CD1c-positive myeloid dendritic cell (primary cell): Measurements from ENCODE around the gene HAPLN3.

ENCODE experiments used
- DNase-seq: peaks from one replicate; pipeline ENCODE4 v3.0.0-alpha.2; 2016; ENCODE audit errors: extremely low spot score

The HAPLN3 gene

GRCh38 chr15:88894348-88894818 is 961 bp downstream of the HAPLN3 start:
- peak; percentile 62 for DNase-seq

GRCh38 chr15:88891540-88892254 is 3.6 kb downstream of the HAPLN3 start:
- no peak for DNase-seq

GRCh38 chr15:88890495-88890894 is 4.8 kb downstream of the HAPLN3 start:
- DNase-seq = no peak

DNA sequence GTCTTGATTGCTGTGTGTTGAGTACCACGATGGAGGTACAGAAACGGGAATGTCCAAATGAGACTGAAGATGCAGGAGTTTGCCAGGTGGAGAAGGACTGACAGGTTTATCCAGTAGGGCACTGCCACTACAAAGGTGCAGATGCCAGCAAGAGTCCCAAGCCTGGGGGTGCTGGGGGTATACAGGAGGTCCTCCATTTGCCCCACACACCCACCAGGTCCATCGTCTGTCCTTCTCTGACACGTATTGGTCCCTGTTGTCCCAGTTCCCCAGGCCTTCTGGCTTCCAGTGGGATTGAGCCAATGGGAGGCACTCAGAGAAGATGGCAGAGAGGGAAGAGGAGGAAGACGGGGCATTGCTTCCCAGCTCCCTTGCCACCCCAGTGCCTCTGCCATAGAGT is 6.6 kb downstream of the HAPLN3 start:
- no peak for DNase-seq

DNA sequence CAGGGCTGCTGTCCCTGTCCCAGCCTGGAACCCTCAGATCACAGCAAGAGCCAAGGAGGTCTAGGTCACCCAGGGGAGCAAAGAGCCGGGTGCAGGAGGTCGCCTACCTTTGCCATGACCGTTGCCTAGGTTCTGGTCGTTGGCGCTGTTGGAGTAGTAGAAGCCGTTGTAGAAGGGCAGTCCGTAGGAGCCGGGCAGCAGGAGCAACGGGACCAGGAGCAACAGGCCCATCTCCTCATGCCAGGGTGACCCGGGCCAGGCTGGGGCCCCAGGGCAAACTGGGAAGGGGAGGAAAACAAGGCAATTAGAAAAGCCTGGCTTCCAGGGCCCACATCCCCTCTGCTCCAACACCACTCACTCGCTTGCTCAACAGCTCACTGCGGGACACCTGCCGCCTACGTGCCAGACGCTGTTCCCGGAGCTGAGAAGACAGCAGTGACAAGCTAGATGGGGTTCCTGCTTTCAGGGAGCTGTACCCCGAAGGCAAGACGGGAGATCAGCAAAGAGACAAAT is 8.2 kb downstream of the HAPLN3 start:
- no peak for DNase-seq

DNA sequence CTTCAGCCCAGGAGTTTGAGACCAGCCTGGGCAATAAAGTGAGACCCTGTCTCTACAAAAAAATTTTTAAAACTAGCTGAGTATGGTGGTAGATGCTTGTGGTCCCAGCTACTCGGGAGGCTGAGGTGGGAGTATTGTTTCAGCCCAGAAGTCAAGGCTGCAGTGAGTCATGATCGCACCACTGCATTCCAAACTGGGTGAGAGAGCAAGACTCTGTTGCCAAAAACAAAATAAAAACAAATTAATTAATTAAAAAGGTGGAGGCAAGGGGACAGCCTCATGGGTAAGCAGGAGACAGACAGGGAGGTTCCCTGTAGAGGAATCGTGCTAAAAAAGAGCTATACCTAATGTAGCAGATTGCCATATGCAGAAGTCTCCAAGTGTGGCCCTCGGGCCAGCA is 12.6 kb downstream of the HAPLN3 start:
- DNase-seq = no peak

- no peak for DNase-seq
Measured at GRCh38 chr15:88881775-88882174, 13.6 kb downstream of the HAPLN3 start.

DNA sequence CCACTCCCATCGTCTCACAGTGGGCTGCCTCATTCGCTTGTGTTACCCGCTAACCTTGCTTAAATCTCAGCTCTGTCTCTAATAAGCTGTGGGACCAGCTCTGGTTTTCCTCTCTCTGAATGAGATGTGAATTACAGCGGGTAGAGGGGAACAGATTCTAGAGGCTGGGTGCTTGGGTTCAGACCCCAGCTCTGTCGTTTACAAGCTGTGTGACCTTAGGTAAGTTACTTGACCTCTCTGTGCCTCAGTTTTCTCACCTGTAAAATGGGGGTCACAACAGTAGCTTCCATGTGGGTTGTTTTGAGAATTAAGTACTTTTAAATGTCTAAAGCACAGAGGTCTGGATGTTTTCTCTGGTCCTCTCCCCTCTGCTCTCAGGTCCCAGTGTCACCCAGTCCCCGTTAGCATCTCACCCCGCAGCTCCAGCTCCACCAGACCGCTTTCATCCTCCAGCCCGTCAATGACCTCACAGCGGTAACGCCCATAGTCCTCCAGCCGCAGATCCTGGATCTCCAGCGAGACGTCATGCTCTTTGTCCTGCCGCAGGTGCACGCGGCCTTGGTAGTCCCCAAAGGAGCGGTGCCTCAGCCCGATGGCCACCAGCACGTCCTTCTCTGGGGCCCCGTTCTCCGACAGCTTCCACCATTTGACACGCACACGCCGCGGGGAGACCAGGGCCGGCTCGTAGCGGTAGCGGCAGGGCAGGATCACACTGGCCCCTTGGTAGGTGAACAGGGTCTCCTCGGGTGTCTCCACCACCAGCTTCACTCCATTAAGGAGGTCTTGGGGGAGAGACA is 14.2 kb downstream of the HAPLN3 start:
- no peak for DNase-seq

- DNase-seq = no peak
Measured at GRCh38 chr15:88878720-88879184, 16.6 kb downstream of the HAPLN3 start.

DNA sequence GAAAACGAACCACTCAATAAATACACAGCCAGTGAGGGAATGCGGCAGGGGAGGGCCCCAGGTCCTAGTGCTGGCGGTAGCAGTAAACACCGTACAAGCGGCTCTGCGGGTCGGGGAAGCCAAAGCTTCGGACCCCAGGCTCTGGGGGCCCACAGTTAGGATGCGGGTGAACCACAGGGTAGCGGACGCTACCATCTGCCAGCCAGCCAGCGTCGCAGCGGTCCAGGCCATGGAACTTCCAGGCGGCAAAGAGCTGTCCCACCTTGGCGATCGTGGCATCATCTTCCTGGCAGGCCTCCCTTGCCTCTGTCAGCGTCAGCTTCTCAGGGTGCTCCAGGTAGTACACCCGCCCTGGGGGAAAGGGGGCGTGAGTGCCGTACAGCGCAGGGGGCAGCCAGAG is 17.4 kb downstream of the HAPLN3 start:
- no peak for DNase-seq

DNA sequence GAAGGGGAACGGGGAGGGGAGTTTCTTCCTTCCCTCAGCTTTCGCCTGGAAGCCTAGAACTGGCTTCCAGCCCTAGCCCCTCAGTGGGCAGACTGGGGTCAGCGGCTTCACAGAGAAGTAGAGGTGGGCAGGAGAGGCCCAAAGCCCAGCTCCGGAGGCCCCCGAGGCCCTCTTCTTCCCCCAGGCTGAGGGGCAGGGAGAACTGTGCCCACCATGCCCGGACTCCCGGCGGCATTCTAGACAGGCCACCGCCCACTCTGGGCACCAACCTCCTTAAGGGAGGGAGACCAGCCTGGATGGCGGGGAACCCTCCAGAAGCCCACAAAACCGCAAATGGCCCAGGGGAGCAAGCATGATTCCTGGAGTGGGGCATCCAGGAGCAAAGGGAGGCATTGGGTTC is 17.9 kb downstream of the HAPLN3 start:
- no peak for DNase-seq

DNA sequence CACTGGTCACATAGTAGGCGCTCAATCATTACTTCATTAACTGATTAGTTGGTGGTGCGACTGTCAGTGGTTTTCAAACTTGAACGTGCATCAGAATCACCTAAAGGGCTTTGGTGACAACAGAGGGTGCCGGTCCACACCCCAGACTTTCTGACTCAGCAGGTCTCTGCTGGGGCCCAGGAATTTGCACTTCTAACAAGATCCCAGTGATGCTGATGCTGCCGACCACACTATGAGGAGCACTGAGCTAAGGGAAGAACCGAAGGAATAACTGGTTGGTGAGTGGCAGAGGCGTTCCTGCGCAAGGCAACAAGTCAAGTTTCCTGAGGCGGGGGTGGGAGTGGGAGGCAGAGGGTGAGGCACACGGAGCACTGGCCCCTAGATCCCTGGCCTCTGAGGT is 18.8 kb downstream of the HAPLN3 start:
- no peak for DNase-seq

DNA sequence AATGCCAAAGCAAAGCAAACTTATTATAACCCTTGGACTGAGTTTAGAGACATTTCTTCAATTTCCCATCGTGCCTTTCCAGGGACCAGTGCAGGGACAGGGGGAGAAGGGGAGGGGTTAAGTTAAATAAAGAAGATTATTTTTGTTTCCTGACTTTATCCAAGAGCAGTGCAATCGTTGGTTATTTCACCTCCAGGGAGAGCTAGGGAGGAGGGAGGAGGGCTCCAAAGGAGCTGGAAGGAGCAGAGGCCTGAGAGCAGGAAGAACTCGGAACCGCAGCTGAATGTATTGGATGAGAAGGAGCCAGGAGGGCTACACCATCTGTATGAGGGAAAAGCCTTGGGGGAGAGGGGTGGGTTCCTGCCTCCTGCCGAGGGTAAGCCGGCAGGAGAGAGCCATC is 20.7 kb downstream of the HAPLN3 start:
- no peak for DNase-seq

DNA sequence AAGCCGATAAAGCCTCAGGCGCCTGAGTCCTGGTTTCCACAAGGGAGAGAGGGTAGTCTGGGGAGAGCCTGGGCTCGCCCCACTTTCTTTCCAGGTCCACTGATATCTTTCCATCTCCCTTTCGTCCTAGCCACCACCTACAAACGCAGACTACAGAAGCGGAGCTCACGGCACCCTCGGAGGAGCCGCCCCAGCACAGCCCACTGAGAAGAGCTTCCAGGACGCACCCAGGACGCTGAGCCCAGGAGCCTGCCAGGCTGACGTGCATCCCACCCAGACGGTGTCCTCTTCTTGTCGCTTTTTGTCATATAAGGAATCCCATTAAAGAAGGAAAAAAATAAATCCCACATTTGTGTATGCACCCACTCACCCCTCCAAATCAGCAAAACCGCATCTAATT is 21.1 kb downstream of the HAPLN3 start:
- no peak for DNase-seq

- DNase-seq = no peak
Measured at GRCh38 chr15:88873786-88874185, 21.6 kb downstream of the HAPLN3 start.

- DNase-seq = no peak
Measured at GRCh38 chr15:88872706-88873105, 22.6 kb downstream of the HAPLN3 start.

DNA sequence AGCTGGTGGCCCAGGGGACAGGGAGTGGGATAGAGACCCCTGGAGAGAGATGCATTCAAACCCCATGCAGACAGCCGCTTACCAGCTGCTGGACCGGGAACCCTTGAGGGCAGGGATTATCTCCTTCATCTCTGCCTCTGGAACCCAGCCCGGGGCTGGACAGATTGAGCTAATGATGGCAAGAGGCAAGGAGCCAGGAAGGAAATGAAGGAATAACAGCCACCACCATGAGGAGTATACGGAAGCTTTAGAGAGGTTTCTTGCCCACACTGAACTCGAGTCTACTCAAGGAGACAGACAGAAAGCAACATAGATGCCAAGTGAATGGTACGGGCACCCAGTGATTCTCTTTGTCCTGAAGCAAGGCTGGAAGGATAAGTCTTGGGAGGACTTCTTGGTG is 23.2 kb downstream of the HAPLN3 start:
- DNase-seq = no peak

- no peak for DNase-seq
Measured at GRCh38 chr15:88871313-88871712, 24.0 kb downstream of the HAPLN3 start.

GRCh38 chr15:88866295-88866881 is 29.0 kb downstream of the HAPLN3 start:
- no peak for DNase-seq

DNA sequence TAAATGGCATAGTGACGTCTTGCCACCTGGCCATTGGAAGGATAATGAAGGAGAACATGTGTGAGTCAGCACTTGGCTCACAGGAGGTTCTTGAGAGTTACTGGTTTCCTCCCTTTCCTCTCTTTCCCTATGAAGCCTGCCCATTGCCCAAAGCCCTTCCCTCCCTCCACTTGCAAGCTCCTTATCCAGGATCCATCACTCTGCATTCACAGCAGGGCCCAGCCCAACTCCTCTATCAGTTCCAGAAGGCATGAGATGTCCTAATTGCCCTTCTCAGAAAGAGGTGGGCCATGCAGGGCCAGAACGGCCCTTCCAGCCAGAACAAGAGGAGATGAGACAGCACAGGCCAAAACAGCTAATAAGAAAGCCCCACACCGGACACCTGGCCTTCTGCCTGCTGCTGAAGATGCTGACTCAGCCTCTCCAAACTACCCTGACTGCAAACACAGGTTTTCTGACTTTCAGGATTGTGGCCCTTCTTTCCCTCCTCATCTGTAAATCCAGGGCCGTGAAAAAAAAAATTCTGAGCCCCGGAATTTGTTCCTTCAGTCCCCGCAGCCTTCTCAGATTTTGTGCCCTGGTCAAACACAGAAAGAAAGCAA is 29.7 kb downstream of the HAPLN3 start:
- DNase-seq = no peak

DNA sequence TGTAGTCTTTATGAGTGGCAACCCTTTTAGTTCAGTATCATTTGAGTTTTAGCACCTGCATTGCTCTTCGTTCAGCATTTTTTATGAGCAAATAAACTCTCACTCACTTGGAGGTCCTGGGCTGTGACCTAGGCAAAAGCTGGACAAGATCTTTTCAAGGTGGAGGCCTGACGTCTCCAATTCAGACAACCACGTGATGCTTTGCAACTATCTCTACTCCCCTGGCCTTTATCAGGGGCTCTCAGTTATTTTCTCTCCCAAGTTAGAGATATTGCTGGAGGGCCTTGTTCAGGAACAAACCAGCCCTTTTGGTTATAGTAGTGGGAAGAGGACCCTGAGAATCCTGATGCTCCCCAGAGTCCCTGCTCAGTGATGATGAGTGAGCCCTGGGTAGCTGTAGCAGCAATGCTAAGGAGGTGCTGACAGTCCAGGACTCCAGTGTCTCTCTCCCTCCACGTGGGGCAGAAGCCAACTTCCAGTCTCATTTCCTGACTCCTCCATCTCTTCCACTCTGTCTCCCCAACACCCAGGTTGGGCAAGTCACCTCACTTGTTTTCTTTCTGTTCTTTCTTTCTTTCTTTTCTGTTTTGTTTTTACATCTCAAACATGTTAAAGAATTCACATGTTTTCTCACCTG is 30.4 kb downstream of the HAPLN3 start:
- no peak for DNase-seq

DNA sequence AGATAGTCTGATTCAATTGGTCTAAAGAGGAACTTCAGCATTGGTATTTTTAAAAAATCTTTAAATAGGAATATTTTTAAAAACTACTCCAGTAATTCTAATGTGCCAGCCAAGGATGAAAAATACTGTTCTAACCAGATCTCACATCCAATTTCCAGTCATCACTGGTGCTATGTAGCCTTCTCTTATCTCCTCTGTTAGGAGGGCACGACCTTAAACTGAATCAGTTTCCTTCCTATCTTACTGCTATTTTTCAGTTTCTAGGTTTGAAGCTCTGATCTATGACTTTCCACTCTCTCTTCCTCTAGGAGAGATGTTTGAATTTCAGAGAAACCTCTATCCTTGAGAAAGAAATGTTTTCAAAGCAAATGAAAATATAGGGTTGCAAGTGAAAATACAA is 31.9 kb downstream of the HAPLN3 start:
- no peak for DNase-seq
